Nephron (organoid): Measurements from ENCODE around the gene UBE2L5.
"Not testable (repeated sequence)": the region's sequence is repeated elsewhere in the genome, so short reads cannot be mapped to it uniquely, and the experiment has no call there.

Source experiments
- H3K27ac Mint-ChIP-seq, 3 experiments: 2 replicates each; pipeline ENCODE4 v1.8.0; 2020; ENCODE audit warnings: mixed read lengths in 3 of 3, mild to moderate bottlenecking in 2 of 3, moderate library complexity in 1 of 3
- H3K27me3 Mint-ChIP-seq: 2 replicates; pipeline ENCODE4 v1.8.0; 2021; ENCODE audit warnings: low read depth, mild to moderate bottlenecking, moderate library complexity, mixed read lengths
- H3K36me3 Mint-ChIP-seq: 2 replicates; pipeline ENCODE4 v1.8.0; 2020; ENCODE audit warnings: low read depth, mixed read lengths
- H3K4me1 Mint-ChIP-seq: 2 replicates; pipeline ENCODE4 v1.8.0; 2020; ENCODE audit warnings: mixed read lengths
- H3K4me3 Mint-ChIP-seq, 3 experiments: 2 replicates each; pipeline ENCODE4 v1.8.0; 2020; ENCODE audit warnings: mild to moderate bottlenecking in 3 of 3, mixed read lengths in 3 of 3, moderate library complexity in 2 of 3
- H3K9me3 Mint-ChIP-seq: 2 replicates; pipeline ENCODE4 v1.8.0; 2020; ENCODE audit warnings: mixed read lengths
- CTCF ChIP-seq, 3 experiments: fragments of 200-600 bp; sonication (generic); IDR thresholded peaks; one replicate each; pipeline ENCODE4 v1.5.0; 2021; ENCODE audit warnings: antibody characterized with exemption in 3 of 3; ENCODE audit not compliant: unreplicated experiment in 3 of 3

Gene UBE2L5

GRCh38 chr13:30435911-30436451, 13.7 kb downstream of the UBE2L5 start:
- no peak overlapping the region for H3K4me3 Mint-ChIP-seq
- no peaks in the 10 kb centered on the region for H3K9me3 Mint-ChIP-seq
- no peaks in the 10 kb centered on the region for H3K4me1 Mint-ChIP-seq
- H3K27me3 Mint-ChIP-seq: peaks cover 13% of the 10 kb centered on the region
- no peaks in the 10 kb centered on the region for H3K36me3 Mint-ChIP-seq
- H3K27ac Mint-ChIP-seq: no peak overlapping the region
- no peak for TF ChIP-seq CTCF (IDR thresholded peaks at IDR 0.05; ENCODE audit: unreplicated experiment in 3 of 3)

- H3K27me3 Mint-ChIP-seq: peaks cover 13% of the 10 kb centered on the region
- H3K27ac Mint-ChIP-seq: no peak overlapping the region
- no peaks in the 10 kb centered on the region for H3K4me1 Mint-ChIP-seq
- no peak for TF ChIP-seq CTCF (IDR thresholded peaks at IDR 0.05; ENCODE audit: unreplicated experiment in 3 of 3)
- no peak overlapping the region for H3K4me3 Mint-ChIP-seq
- no peaks in the 10 kb centered on the region for H3K36me3 Mint-ChIP-seq
- H3K9me3 Mint-ChIP-seq: no peaks in the 10 kb centered on the region
Observed at GRCh38 chr13:30437177-30437576, 14.9 kb downstream of the UBE2L5 start.

- Mint-ChIP-seq H3K27ac (no peak overlapping the region), H3K9me3 (no peaks in the 10 kb centered on the region), H3K27me3 (peaks cover 13% of the 10 kb centered on the region), H3K4me1 (no peaks in the 10 kb centered on the region), H3K4me3 (no peak overlapping the region), H3K36me3 (no peaks in the 10 kb centered on the region)
- no peak for TF ChIP-seq CTCF (IDR thresholded peaks at IDR 0.05; ENCODE audit: unreplicated experiment in 3 of 3)
Observed at GRCh38 chr13:30438286-30438685, 16.0 kb downstream of the UBE2L5 start.

- Mint-ChIP-seq H3K36me3 (no peaks in the 10 kb centered on the region), H3K27ac (peak overlapping the region; percentile 58 to 87 (median 82)), H3K9me3 (no peaks in the 10 kb centered on the region), H3K4me3 (no peak overlapping the region), H3K27me3 (peaks cover 30% of the 10 kb centered on the region), H3K4me1 (peaks cover 10% of the 10 kb centered on the region)
- TF ChIP-seq CTCF (IDR thresholded peaks at IDR 0.05; ENCODE audit: unreplicated experiment in 3 of 3): no peak
Observed at GRCh38 chr13:30440910-30441703, 18.8 kb downstream of the UBE2L5 start.

GRCh38 chr13:30442926-30443325, 20.6 kb downstream of the UBE2L5 start:
- H3K4me3 Mint-ChIP-seq: no peak overlapping the region
- no peaks in the 10 kb centered on the region for H3K9me3 Mint-ChIP-seq
- peak overlapping the region in 1 of 3 experiments; percentile 70 for H3K27ac Mint-ChIP-seq
- TF ChIP-seq CTCF (IDR thresholded peaks at IDR 0.05; ENCODE audit: unreplicated experiment in 3 of 3): no peak
- H3K27me3 Mint-ChIP-seq: peaks cover 22% of the 10 kb centered on the region
- H3K4me1 Mint-ChIP-seq: peaks cover 13% of the 10 kb centered on the region
- no peaks in the 10 kb centered on the region for H3K36me3 Mint-ChIP-seq

- H3K4me3 Mint-ChIP-seq, H3K27ac Mint-ChIP-seq, H3K36me3 Mint-ChIP-seq, H3K9me3 Mint-ChIP-seq: not testable (repeated sequence)
- Mint-ChIP-seq H3K4me1 (peaks cover 13% of the 10 kb centered on the region), H3K27me3 (peaks cover 19% of the 10 kb centered on the region)
Observed at GRCh38 chr13:30443491-30443890, 21.2 kb downstream of the UBE2L5 start.
